Activated B cell treated with CpG ODN at 0.5 μM for 24 hours (primary cell): ENCODE measurements around the gene AKAP8L. TPM values are rescaled to one million over a fixed set of nuclear protein-coding genes. Genes with fewer than 3 reads are reported as not detected.

Experiments
- ATAC-seq: fragments of 200-7000 bp; cut with Tn5 transposase; one replicate; pipeline ENCODE4 v1.10.0; 2021; ENCODE audit warnings: low read depth, mild to moderate bottlenecking, moderate library complexity
- CTCF ChIA-PET: fragments of 350-600 bp; sonication (Branson Sonifier 250); formaldehyde crosslinking; loops from one replicate; lab custom pipeline; 2021; ENCODE audit warnings: antibody characterized with exemption; lab: Charles Lee
- POLR2A ChIA-PET: fragments of 350-600 bp; sonication (Branson Sonifier 250); formaldehyde crosslinking; loops from one replicate; lab custom pipeline; 2021; ENCODE audit warnings: antibody characterized with exemption; lab: Charles Lee
- DNase-seq: peaks from one replicate; pipeline ENCODE4 v3.0.0; 2022
- H3K27ac Mint-ChIP-seq: one replicate; pipeline ENCODE4 v1.8.0; 2020; ENCODE audit warnings: mixed read lengths
- H3K27me3 Mint-ChIP-seq: one replicate; pipeline ENCODE4 v1.8.0; 2021; ENCODE audit warnings: mixed read lengths
- H3K36me3 Mint-ChIP-seq: one replicate; pipeline ENCODE4 v1.8.0; 2021; ENCODE audit warnings: low read depth, mixed read lengths
- H3K4me1 Mint-ChIP-seq: one replicate; pipeline ENCODE4 v1.8.0; 2021; ENCODE audit warnings: mixed read lengths
- H3K4me3 Mint-ChIP-seq: one replicate; pipeline ENCODE4 v1.8.0; 2020; ENCODE audit warnings: mild to moderate bottlenecking, mixed read lengths
- H3K9me3 Mint-ChIP-seq: one replicate; pipeline ENCODE4 v1.8.0; 2020; ENCODE audit warnings: mixed read lengths
- intact Hi-C: fragments of 100-400 bp; cut with micrococcal nuclease; formaldehyde crosslinking; loops from one replicate; pipeline ENCODE4 v1.15.1; 2024
- total RNA-seq: library from RNA; stranded (reverse); gene quantifications from 2 replicates; pipeline ENCODE4 v1.2.3, GENCODE V29; 2022
- TF ChIP-seq, protein P1 (sequence below): fragments of 200-600 bp; IDR thresholded peaks from one replicate; pipeline ENCODE4 v1.8.0; 2022; ENCODE audit warnings: antibody characterized with exemption, mild to moderate bottlenecking

Gene AKAP8L
- total RNA-seq, 1 donor from 2014 or later: 163 TPM

GRCh38 chr19:15464394-15465385 is 45.9 kb upstream of the AKAP8L start, which contains the start of gene RASAL3:
RASAL3 (minus strand) TSS chr19:15464544; CDS start chr19:15464358, 186 bp downstream.
- H3K27ac Mint-ChIP-seq: peak within 1 kb of the TSS; percentile 91
- ATAC-seq (peak; percentile 68), DNase-seq (peak; percentile 33)
- peaks cover 31% of the 10 kb centered on the region for H3K36me3 Mint-ChIP-seq
- H3K9me3 Mint-ChIP-seq: no peaks in the 10 kb centered on the region
- H3K27me3 Mint-ChIP-seq: peaks cover 11% of the 10 kb centered on the region
- H3K4me3 Mint-ChIP-seq: peak within 1 kb of the TSS; percentile 89
- TF ChIP-seq, protein P1, sequence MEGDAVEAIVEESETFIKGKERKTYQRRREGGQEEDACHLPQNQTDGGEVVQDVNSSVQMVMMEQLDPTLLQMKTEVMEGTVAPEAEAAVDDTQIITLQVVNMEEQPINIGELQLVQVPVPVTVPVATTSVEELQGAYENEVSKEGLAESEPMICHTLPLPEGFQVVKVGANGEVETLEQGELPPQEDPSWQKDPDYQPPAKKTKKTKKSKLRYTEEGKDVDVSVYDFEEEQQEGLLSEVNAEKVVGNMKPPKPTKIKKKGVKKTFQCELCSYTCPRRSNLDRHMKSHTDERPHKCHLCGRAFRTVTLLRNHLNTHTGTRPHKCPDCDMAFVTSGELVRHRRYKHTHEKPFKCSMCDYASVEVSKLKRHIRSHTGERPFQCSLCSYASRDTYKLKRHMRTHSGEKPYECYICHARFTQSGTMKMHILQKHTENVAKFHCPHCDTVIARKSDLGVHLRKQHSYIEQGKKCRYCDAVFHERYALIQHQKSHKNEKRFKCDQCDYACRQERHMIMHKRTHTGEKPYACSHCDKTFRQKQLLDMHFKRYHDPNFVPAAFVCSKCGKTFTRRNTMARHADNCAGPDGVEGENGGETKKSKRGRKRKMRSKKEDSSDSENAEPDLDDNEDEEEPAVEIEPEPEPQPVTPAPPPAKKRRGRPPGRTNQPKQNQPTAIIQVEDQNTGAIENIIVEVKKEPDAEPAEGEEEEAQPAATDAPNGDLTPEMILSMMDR: no peak
- ChIA-PET POLR2A (interaction anchor here (0.7 to 2.5 kb wide), 8 partner anchors 10 to 679 kb away, joined by 3 to 27 read pairs (median 6); partner anchors contain the start of genes AKAP8L, HSH2D and WIZ), CTCF (interaction anchor here (1.1 kb wide), 1 partner anchor 46 kb away, joined by 5 read pairs; the partner anchor contains the start of gene AKAP8L)
- peaks cover 47% of the 10 kb centered on the region for H3K4me1 Mint-ChIP-seq
- intact Hi-C loops: loop anchor here (1.0 to 10.0 kb wide), 4 partner anchors 14 to 90 kb away; no protein-coding TSS in a partner anchor

DNA sequence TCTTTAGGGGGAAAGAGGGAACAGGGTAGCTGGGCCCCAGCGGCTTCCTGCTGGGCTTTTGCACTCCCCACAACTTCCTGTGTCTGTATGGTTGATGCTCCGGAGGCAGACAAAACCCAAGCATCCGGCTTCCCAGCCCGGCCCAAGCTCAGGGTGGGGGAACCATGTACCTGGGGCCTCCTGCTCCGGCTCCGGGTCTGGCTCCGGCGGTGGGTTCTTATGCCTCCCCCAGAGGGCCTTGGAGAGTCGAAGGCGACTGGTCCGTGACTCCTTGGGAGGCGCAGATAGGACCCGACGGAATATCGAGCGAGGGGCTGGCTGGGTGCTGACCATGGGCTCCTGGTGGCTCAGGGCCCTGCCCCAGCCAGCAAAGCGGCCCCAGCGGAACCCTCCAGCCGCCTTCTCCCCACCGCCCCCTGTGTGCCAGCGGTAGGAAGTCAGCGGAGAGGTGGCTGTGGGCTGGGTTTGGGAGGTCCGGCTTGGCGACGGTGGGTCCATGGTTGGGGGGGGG is 45.1 kb upstream of the AKAP8L start:
- Mint-ChIP-seq H3K4me1 (peaks cover 41% of the 10 kb centered on the region), H3K36me3 (peaks cover 37% of the 10 kb centered on the region), H3K4me3 (peak overlapping the region; percentile 89), H3K9me3 (no peaks in the 10 kb centered on the region), H3K27me3 (peaks cover 5% of the 10 kb centered on the region), H3K27ac (peak overlapping the region; percentile 91)
- peak; percentile 83 for ATAC-seq
- intact Hi-C loops: loop anchor here (1.0 to 10.0 kb wide), 4 partner anchors 13 to 91 kb away; no protein-coding TSS in a partner anchor
- TF ChIP-seq, protein P1: no peak
- peak; percentile 52 for DNase-seq
- POLR2A ChIA-PET: interaction anchor here (0.5 to 2.5 kb wide), 12 partner anchors 9 to 767 kb away, joined by 3 to 27 read pairs (median 6); partner anchors contain the start of genes AKAP8, AKAP8L, HSH2D and WIZ
- CTCF ChIA-PET: interaction anchor here (0.8 to 1.3 kb wide), 4 partner anchors 10 to 92 kb away, joined by 4 to 5 read pairs (median 4); partner anchors contain the start of genes AKAP8L and WIZ

DNA sequence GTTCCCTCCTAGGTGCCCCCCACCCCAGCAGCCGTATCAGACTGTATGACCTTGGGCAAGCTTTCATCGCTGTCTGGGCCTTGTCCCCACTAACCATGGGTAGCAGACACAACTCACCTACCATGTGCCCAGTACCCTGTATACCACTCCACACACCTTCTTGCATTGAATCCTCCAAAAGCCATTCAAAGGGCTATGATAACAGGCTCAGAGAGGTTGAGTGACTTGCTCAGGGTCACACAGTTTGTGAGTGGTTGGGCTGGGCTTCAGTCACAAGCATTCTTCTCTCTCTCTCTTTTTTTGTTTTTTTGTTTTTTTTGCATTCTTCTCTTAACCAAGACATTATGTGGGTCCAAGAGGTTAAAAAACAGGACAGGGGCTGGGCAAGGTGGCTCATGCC is 42.9 kb upstream of the AKAP8L start:
- intact Hi-C loops: loop anchor here (10.0 kb wide), 1 partner anchor 93 kb away; no protein-coding TSS in a partner anchor
- ChIA-PET POLR2A (interaction anchor here (2.5 kb wide), 1 partner anchor 43 kb away, joined by 18 read pairs; the partner anchor contains the start of gene AKAP8L), CTCF (no interaction called here)
- peaks cover 45% of the 10 kb centered on the region for H3K36me3 Mint-ChIP-seq
- no peaks in the 10 kb centered on the region for H3K27me3 Mint-ChIP-seq
- TF ChIP-seq, protein P1: no peak
- H3K9me3 Mint-ChIP-seq: no peaks in the 10 kb centered on the region
- H3K27ac Mint-ChIP-seq: peak overlapping the region; percentile 50
- peaks cover 29% of the 10 kb centered on the region for H3K4me1 Mint-ChIP-seq
- ATAC-seq (no peak), DNase-seq (no peak)
- no peak overlapping the region for H3K4me3 Mint-ChIP-seq

DNA sequence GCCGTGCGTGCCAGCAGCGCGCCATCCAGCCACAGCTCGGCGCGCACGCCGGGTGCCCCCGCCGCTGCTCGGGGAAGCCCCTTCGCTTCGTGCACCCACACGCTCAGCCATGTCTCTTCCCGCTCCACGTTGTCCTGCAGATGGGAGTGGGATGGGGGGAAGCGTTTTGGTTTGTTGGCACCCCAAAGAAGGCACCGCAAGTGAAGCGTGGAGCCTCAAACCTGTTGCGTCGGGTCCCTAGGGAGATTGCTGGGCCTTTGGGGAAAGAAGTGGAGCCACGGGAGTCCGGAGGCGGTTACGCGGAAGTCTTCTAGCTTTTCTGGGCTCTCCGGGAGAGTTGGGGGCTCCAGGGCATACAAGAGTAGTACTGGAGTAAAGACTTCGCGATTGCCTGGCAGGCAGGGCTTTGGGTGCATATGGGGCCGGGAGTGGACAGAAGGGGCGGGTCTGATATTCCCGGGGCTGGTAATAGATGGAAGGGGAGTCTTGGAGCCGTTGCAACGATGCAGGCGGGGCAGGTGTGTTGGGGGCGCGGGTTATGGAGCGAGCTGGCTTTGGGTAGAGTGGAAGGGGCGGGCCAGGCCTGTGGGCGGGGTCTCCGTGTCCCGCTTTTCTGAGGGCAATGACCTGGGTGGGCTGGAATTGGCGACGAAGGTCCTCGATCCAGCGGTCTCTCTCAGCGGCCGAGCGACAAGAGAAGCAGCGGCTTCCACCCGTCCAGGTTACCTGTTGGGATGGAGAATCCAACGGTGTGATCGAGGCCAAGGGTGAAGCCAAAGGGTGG is 39.1 kb upstream of the AKAP8L start:
- no peak overlapping the region for H3K4me3 Mint-ChIP-seq
- H3K36me3 Mint-ChIP-seq: peaks cover 68% of the 10 kb centered on the region
- no peak overlapping the region for H3K27ac Mint-ChIP-seq
- DNase-seq: no peak
- ATAC-seq: no peak
- no peaks in the 10 kb centered on the region for H3K27me3 Mint-ChIP-seq
- POLR2A ChIA-PET: no interaction called here
- no peaks in the 10 kb centered on the region for H3K9me3 Mint-ChIP-seq
- intact Hi-C loops: no loop called here
- TF ChIP-seq, protein P1: no peak
- H3K4me1 Mint-ChIP-seq: peaks cover 9% of the 10 kb centered on the region
- CTCF ChIA-PET: no interaction called here
